Astrocyte of the cerebellum (primary cell): ENCODE data around the gene VSIG10L2.

Experiments
- DNase-seq: peaks from one replicate; pipeline ENCODE4 v3.0.0-alpha.2; 2011; ENCODE audit warnings: low read depth
- H3K4me3 ChIP-seq: 2 replicates; pipeline ENCODE4 v1.5.1; 2011; ENCODE audit warnings: mild to moderate bottlenecking, low read depth, low read length, moderate library complexity
- in situ Hi-C: cut with HindIII; loops from 2 replicates; pipeline ENCODE4 v1.10.0; 2017; ENCODE audit warnings: low sequenced_read_pairs
- TF ChIP-seq, protein P1 (sequence below): IDR thresholded peaks from 2 replicates; pipeline ENCODE4 v1.5.1; 2012; ENCODE audit warnings: low read length, low read depth, moderate library complexity, mild to moderate bottlenecking; ENCODE audit errors: missing control alignments

The VSIG10L2 gene

DNA sequence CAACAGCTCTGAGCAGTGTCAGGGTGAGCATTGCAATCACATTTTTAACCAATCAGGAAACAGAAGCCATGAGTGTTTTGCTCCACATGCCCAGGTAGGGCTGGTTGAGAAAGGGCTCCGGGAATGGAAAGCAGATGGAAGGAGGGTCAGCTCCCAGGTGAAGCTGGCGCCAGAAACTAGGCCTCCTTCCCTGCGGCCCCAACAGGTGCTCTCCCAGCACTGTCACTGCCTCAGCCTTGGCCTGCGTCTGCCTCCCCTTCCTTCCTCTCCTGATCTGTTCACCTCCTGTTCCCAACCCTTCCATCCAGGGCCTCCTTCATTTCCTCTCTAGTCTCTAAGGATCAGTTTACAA is 4.6 kb upstream of the VSIG10L2 start:
- in situ Hi-C loops = no loop called here
- no peak overlapping the region for H3K4me3 ChIP-seq
- DNase-seq = no peak
- TF ChIP-seq, protein P1, sequence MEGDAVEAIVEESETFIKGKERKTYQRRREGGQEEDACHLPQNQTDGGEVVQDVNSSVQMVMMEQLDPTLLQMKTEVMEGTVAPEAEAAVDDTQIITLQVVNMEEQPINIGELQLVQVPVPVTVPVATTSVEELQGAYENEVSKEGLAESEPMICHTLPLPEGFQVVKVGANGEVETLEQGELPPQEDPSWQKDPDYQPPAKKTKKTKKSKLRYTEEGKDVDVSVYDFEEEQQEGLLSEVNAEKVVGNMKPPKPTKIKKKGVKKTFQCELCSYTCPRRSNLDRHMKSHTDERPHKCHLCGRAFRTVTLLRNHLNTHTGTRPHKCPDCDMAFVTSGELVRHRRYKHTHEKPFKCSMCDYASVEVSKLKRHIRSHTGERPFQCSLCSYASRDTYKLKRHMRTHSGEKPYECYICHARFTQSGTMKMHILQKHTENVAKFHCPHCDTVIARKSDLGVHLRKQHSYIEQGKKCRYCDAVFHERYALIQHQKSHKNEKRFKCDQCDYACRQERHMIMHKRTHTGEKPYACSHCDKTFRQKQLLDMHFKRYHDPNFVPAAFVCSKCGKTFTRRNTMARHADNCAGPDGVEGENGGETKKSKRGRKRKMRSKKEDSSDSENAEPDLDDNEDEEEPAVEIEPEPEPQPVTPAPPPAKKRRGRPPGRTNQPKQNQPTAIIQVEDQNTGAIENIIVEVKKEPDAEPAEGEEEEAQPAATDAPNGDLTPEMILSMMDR = no peak

DNA sequence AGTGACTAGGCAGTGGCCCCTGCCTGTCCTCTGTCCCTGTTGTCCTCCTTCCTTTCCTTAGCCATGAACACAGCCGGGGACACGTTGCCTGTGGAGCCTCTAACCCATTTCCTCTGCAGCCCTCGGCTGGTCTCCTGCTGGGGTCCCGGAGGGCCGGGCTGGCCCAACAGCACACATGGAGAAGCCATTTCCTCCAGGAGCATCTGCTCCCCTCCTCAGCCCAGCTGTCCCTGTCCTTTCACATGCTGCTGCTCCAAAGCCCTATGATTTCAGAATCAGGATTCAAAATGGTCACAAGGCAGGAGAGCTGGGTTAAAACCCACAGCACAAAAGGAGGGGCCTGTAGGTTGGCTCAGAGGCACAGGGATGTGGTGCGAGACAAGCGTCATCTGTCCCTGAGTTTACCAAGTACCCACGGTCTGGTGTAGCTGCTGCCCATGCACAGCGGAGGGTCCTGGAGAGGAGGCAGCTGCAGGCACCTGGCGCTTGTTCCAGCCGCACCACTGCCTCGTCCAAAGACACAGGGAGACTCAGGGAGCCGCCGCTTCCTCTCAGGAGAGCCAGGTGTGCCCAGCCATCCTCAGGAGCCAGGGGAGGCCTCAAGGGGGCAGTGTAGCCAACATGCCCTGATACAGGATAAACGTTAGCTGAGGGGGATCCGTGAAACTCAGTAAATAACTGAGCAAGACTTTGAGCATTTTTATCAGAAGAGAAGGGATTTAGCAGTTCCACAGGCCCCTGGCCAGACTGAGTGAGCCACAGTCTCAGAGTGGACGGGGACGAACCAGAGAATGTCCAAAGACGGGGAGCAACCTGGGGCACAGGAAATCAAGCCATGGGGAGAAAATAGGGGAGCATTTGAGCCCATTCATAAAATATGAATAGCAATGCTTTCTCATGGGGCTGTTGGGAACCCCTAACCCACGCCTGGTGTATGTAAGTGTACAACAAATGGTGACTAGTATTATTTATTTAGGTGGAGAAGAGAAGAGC is 3.9 kb upstream of the VSIG10L2 start:
- in situ Hi-C loops = no loop called here
- DNase-seq = peak; percentile 3
- TF ChIP-seq, protein P1 = peak; percentile 85
- no peak overlapping the region for H3K4me3 ChIP-seq

DNA sequence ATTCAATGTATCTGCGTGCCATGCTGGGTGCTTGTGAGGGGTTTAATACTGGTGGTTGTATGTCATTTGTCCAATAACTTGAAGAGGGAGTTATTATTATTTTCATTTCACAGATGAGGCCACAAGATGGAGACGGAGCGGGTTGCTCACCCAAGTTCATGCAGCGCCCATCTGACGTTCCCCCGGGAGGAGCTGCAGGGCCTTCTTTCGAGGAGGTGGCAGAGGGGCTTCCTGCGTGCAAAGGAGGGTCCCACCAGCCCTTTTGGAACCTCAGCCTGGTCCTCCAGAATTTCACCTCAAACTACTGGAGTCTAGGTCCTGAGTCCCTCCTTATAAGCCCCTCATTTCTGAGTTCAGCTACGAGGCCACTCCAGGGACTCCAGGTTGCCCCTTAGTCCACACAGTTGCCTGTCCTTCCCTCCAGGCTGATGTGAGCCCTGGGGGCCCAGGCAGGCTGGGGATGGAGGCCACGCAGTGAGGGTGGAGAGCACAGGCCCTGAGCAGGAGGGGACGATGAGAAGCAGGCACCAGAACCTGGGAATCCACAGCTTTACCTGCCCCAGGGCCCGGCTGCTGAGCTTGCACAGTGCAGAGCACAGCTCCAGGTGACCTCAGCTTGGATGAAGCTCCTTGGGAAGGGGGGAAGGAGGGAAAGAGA is 2.9 kb upstream of the VSIG10L2 start:
- TF ChIP-seq, protein P1 = no peak
- DNase-seq = no peak
- no peak overlapping the region for H3K4me3 ChIP-seq
- in situ Hi-C loops = no loop called here

DNA sequence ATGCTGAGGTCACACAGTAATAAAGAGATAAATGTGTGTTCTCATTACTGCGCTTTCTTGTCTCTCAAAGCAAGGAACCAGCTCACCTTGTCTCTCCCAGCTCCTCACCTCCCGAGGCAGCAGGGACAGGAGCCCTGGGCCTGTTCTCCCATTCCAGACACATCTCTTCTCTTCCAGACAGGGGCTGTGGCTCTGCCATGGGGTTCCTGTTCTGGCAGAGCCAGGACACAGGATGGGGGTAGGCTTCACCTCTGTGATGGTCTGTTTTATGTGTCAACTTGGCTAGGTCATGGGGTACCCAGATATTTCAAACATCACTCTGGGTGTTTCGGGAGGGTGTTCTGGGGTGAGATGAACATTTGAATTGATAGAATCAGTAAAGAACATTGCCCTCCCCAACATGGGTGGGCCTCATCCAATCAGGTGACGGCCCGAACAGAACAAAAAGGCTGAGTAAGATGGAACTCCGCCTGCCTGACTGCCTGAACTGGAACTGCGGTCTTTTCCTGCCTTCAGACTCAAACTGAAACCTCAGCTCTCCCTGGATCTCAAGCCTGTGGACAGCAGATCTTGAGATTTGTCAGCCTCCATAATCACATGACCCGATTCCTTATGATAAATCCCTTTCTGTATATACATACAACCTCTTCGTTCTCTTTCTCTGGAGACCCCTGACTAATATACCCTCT is 2.0 kb upstream of the VSIG10L2 start:
- in situ Hi-C loops = no loop called here
- no peak for DNase-seq
- TF ChIP-seq, protein P1 = no peak
- no peak overlapping the region for H3K4me3 ChIP-seq

DNA sequence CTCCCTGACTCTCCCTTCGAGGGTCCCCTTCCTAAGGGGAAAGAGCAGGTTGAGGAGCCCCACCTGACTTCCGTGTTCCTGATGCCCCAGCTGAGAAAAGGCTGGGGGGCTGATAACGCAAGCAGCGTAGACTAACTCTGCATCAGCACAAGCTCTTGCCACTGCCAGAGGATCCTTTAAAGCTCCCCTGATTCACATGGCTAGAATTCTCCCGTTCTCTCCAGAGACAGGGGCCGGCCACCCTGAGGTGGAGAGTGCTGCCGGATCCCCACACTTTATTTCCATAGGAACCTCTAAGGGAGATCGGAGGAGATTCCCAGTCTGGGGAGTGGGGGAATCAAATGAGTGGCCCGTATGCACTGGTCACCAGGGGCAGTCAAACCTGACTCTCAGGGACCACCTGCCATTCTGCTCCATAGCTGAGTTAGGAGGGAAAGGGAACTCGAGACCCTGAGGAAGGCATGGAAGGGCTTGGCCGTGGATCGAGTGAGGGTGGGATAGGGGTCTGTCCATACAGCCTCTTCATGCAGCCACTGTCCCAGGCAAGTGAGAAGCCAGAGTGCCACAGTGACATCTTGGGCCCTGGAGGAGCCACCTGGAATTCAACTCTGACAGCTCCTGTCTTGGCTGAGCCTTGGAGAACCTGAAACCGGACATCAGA is 1.4 kb upstream of the VSIG10L2 start:
- TF ChIP-seq, protein P1 = no peak
- DNase-seq = no peak
- H3K4me3 ChIP-seq = no peak overlapping the region
- in situ Hi-C loops = no loop called here
